ENCODE measurements around the gene CD9. TPM values are rescaled to one million over a fixed set of nuclear protein-coding genes. Genes with fewer than 3 reads are reported as not detected.

Gene CD9
- total and polyA plus RNA-seq, 2 of the 8 experiments (the other 6 are each of a cell fraction or from before 2014, with no cell fraction given) = 168 to 319 TPM

DNA sequence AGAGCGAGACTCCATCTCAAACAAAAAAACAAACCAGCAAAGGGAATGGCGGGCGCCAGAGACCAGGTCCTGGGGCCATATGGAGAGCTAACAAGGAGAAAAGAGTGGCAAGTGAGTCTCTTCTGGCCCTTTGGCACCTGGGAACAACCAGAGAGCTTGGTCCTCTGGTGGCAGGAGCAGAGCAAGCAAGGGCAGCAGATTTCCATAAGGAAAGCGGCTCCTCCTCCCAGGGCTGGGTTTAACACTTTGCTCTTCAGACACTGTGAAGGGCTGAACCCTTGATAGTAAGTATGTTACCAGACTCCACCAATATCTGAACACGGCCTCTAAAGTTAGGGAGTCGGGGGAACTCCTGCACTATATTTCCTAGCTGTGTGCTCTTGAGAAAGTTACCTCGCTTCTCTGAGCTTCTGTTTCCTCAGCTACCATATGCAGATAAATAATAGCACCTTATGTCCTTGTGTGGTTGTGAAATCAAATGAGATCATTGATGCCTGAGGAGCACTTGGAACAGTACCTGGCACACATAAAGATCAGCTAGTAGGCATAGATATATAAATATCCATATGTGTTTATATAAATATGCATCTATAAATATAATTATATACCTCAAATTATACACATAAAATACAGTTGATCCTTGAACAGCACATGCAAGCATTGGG is 76.9 kb downstream of the CD9 start:
- 65% methylated on average over 7 of the region's 7 CpGs; no CpG with 5 or more reads in 1 of the 2 experiments for WGBS, 2 experiments (ENCODE audit: extremely low coverage in 1 of 2, insufficient coverage in 1 of 2, insufficient read length in 1 of 2, insufficient replicate concordance in 2 of 2, low coverage in 1 of 2, low lambda C conversion rate in 2 of 2, missing lambda C conversion rate in 1 of 2)
- Histone ChIP-seq H4K8ac (ENCODE audit: extremely low read depth, insufficient read depth, low read length) (no peak overlapping the region), H2AK5ac (ENCODE audit: low read depth, low read length) (no peak overlapping the region), H2AFZ (ENCODE audit: low read length) (no peak overlapping the region), H3K18ac (ENCODE audit: extremely low read depth, low read length) (no peak overlapping the region), H3K27me3 (replicated peaks in 1 of 4; ENCODE audit: control insufficient read depth in 3 of 4, extremely low read depth in 1 of 4, insufficient read depth in 3 of 4, low read length in 3 of 4) (no peaks in the 10 kb centered on the region), H3K79me1 (ENCODE audit: low read depth, low read length) (no peaks in the 10 kb centered on the region), H3K4me1 (replicated peaks in 1 of 4; ENCODE audit: control insufficient read depth in 3 of 4, insufficient read depth in 4 of 4, low read length in 3 of 4) (peaks cover 22 to 45% (median 33%) of the 10 kb centered on the region in 4 experiments), H3K9me3 (ENCODE audit: insufficient read depth in 2 of 2, low read depth in 1 of 2, low read length in 1 of 2) (no peaks in the 10 kb centered on the region), H3K36me3 (ENCODE audit: control insufficient read depth in 2 of 4, insufficient read depth in 4 of 4, low read length in 3 of 4) (no peaks in the 10 kb centered on the region), H3K14ac (ENCODE audit: insufficient read length) (no peak overlapping the region), H4K5ac (ENCODE audit: insufficient read length, low read depth, low read length) (no peak overlapping the region), H2BK15ac (ENCODE audit: low read length) (no peak overlapping the region; the same call in 1 of the 2 replicates), H3K27ac (ENCODE audit: low read depth, low read length) (no peak overlapping the region), H2BK12ac (ENCODE audit: low read depth, low read length) (no peak overlapping the region), H3K9ac (replicated peaks in 1 of 4; ENCODE audit: extremely low read depth in 1 of 4, low read depth in 3 of 4, low read length in 3 of 4) (no peak overlapping the region), H2BK120ac (replicated peaks; ENCODE audit: low read depth, low read length) (no peak overlapping the region), H4K91ac (replicated peaks; ENCODE audit: insufficient read length, low read length) (no peak overlapping the region), H3K56ac (replicated peaks; ENCODE audit: insufficient read length, low read depth, low read length) (no peak overlapping the region), H3K4me2 (ENCODE audit: insufficient read depth in 1 of 2, low read depth in 2 of 2, low read length in 2 of 2) (no peak overlapping the region; a peak in 1 of 4 replicates), H2BK20ac (ENCODE audit: low read length) (0 out of 2 replicates have a peak overlapping the region, but pooled peaks have one; percentile 38), H3K4me3 (ENCODE audit: extremely low read depth in 1 of 4, insufficient read depth in 2 of 4, low read depth in 3 of 4, low read length in 4 of 4) (no peak overlapping the region), H2BK5ac (ENCODE audit: low read depth, low read length) (no peak overlapping the region), H4K20me1 (replicated peaks in 1 of 2; ENCODE audit: control insufficient read depth in 1 of 2, insufficient read depth in 2 of 2, low read length in 2 of 2) (no peaks in the 10 kb centered on the region), H3K23ac (ENCODE audit: insufficient read length) (no peak overlapping the region), H3K23me2 (ENCODE audit: low read depth, low read length) (peaks cover 2% of the 10 kb centered on the region), H3K4ac (replicated peaks; ENCODE audit: insufficient read length, low read depth, low read length) (no peak overlapping the region), H3K79me2 (ENCODE audit: control insufficient read depth in 1 of 2, insufficient read depth in 2 of 2, low read length in 2 of 2) (no peaks in the 10 kb centered on the region)
- FAIRE-seq (no peak), DNase-seq (ENCODE audit: low read depth in 1 of 2, low spot score in 2 of 2) (no peak)
- TF ChIP-seq, protein P1, sequence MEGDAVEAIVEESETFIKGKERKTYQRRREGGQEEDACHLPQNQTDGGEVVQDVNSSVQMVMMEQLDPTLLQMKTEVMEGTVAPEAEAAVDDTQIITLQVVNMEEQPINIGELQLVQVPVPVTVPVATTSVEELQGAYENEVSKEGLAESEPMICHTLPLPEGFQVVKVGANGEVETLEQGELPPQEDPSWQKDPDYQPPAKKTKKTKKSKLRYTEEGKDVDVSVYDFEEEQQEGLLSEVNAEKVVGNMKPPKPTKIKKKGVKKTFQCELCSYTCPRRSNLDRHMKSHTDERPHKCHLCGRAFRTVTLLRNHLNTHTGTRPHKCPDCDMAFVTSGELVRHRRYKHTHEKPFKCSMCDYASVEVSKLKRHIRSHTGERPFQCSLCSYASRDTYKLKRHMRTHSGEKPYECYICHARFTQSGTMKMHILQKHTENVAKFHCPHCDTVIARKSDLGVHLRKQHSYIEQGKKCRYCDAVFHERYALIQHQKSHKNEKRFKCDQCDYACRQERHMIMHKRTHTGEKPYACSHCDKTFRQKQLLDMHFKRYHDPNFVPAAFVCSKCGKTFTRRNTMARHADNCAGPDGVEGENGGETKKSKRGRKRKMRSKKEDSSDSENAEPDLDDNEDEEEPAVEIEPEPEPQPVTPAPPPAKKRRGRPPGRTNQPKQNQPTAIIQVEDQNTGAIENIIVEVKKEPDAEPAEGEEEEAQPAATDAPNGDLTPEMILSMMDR (IDR thresholded peaks at IDR 0.05; ENCODE audit: control extremely low read depth in 1 of 3, insufficient read depth in 1 of 3, low read depth in 1 of 3, low read length in 3 of 3) = peak; percentile 36 to 47 (median 38); a peak in 3 of 4 replicates
- TF ChIP-seq JUN (IDR thresholded peaks at IDR 0.05; ENCODE audit: low read depth, low read length) (no peak), RAD21 (IDR thresholded peaks at IDR 0.05 in 1 of 2, conservative IDR thresholded peaks at IDR 0.05 in 1 of 2; ENCODE audit: low read depth in 2 of 2, low read length in 2 of 2) (peak; percentile 38 to 53; a peak in 3 of 4 replicates), MAFK (IDR thresholded peaks at IDR 0.05; ENCODE audit: low read depth, low read length) (no peak), KDM4A (IDR thresholded peaks at IDR 0.05; ENCODE audit: low read depth, low read length, severe bottlenecking) (no peak)
- POLR2A ChIA-PET (ENCODE audit: partially characterized antibody) = interaction anchor here (0.9 to 3.5 kb wide), 7 partner anchors 19 to 79 kb away, joined by 3 to 33 read pairs (median 3); partner anchors contain the start of gene CD9
- CTCF ChIA-PET (ENCODE audit: partially characterized antibody) = interaction anchor here (0.7 to 10.4 kb wide), 17 partner anchors 8 to 388 kb away, joined by 3 to 433 read pairs (median 10); partner anchors contain the start of gene CD9

Measured in H1 (cell line).